Right lobe of liver (tissue), 6 donors: ENCODE results near the gene LYPD6B. TPM values are rescaled to one million over a fixed set of nuclear protein-coding genes. Genes with fewer than 3 reads are reported as not detected.

Experiments
- ATAC-seq, 4 donors: fragments of 200-7000 bp; cut with Tn5 transposase; one replicate each; pipeline ENCODE4 v1.9.1; 2020; ENCODE audit warnings: mild to moderate bottlenecking in 4 of 4, moderate library complexity in 4 of 4
- DNase-seq, 3 donors: peaks; one replicate each; pipeline ENCODE4 v3.0.0-alpha.2; 2020
- H3K27ac ChIP-seq, 3 donors: fragments of 200-600 bp; one replicate each; pipeline ENCODE4 v1.8.0; 2022
- H3K27me3 ChIP-seq, 2 donors: fragments of 200-600 bp; one replicate each; pipeline ENCODE4 v1.8.0; 2022
- H3K36me3 ChIP-seq, 4 donors: fragments of 200-600 bp; sonication (generic) in 1 of 4; one replicate each; pipeline versions ENCODE4 v1.5.1 to v1.8.0; 2017 to 2022; ENCODE audit warnings: control low read depth in 1 of 4
- H3K4me1 ChIP-seq, 4 donors: fragments of 200-600 bp; sonication (generic) in 1 of 4; one replicate each; pipeline versions ENCODE4 v1.5.1 to v1.8.0; 2017 to 2022; ENCODE audit warnings: control low read depth in 1 of 4
- H3K4me3 ChIP-seq, 3 donors: fragments of 200-600 bp; one replicate each; pipeline ENCODE4 v1.8.0; 2022
- H3K9me3 ChIP-seq, 4 donors: fragments of 200-600 bp; sonication (generic) in 1 of 4; one replicate each; pipeline versions ENCODE4 v1.5.1 to v1.8.0; 2017 to 2022; ENCODE audit warnings: control low read depth in 1 of 4
- POLR2A ChIP-seq: fragments of 450-650 bp; IDR thresholded peaks from one replicate; pipeline ENCODE4 v1.6.1; 2017; ENCODE audit warnings: antibody characterized with exemption, mild to moderate bottlenecking
- WGBS: methylation state at CpG from one replicate; pipeline ENCODE4 v1.1.6; 2018; ENCODE audit warnings: low coverage, low lambda C conversion rate; ENCODE audit not compliant: insufficient coverage; ENCODE audit errors: missing lambda C conversion rate; 5-methylcytosine and 5-hydroxymethylcytosine counted together
- intact Hi-C, 2 donors: fragments of 100-400 bp; cut with DNase I; formaldehyde crosslinking; loops; one replicate each; pipeline versions ENCODE4 v1.11.2 to v1.14.1; 2022
- total RNA-seq, 6 experiments: library from RNA; depleted of rRNA in 2 of 6; stranded (reverse); fragments of >200 nt in 2 of 6; fragmentation: NEBNext Ultra II Directional in 3 of 6; extraction: Animal tissue kit (Norgen Biotek cat#: 25700) in 3 of 6; gene quantifications; one replicate each; pipeline versions ENCODE4 v1.1.0 to v1.2.4, GENCODE V29; 2016 to 2023
- TF ChIP-seq, protein P1 (sequence below), 4 donors: fragments of 200-600 bp in 3 of 4; fragments of 450-650 bp in 1 of 4; IDR thresholded peaks; one replicate each; pipeline versions ENCODE4 v1.5.1 to v1.8.0; 2016 to 2022; ENCODE audit warnings: antibody characterized with exemption in 4 of 4, mild to moderate bottlenecking in 2 of 4
- donor health status: DM: no; HTN: yes; CAD: no.
- donor health status: DM: no; HTN: no; CAD: no.
- donor health status: DM: no; HTN: no; CAD: no.
- donor health status: DM: no; HTN: yes; CAD: no.
- donor health status: DM: no; HTN: yes; CAD: no.

Gene LYPD6B
- total RNA-seq, 6 experiments from 2014 or later, result 0.30 to 0.31 TPM; not detected in 4

DNA sequence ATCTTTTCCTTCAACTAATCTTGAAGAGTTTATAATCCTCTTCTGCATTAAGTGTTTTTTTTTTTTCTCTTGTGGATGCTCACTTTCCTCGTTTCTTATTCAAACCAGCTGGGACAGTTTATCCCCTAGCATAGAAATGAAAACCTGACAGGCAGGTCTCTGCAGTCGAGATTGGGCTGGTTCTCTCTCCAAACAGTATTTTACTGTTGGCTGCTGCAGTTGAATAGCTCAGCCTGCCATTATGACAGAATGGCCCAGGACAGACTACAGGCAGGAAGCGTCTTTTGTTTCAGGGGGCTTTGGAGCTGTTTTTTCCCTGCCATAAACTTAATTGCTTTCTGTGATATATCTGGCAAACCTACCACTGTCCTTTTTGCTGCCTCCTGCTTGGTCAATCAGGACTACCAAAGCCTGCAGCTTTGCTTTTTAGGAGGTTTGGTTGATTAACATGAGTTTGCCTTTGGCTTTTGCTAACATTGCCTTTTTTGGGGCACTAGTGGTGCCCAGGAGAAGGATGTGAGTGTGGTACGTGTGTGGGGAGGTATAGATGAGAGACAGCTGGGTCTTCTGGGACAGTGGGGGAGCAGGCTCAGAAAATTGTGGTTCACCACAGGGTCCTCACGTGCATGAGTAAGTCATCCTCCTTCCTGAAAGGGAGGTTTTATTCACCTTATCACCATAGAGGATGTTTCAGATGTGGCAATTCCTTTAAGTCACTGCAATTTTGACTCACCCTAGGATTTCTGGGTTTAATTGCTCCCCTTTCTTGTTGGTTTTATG lies 128.7 kb downstream of the LYPD6B start:
- DNase-seq (no peak), ATAC-seq (no peak)
- no peaks in the 10 kb centered on the region for H3K36me3 ChIP-seq
- intact Hi-C loops, result no loop called here
- WGBS, result 31% methylated on average over 5 of the region's 5 CpGs
- no peaks in the 10 kb centered on the region for H3K4me1 ChIP-seq
- H3K27me3 ChIP-seq, result no peaks in the 10 kb centered on the region
- H3K9me3 ChIP-seq, result no peaks in the 10 kb centered on the region
- H3K27ac ChIP-seq, result no peak overlapping the region
- H3K4me3 ChIP-seq, result no peak overlapping the region
- TF ChIP-seq, protein P1, sequence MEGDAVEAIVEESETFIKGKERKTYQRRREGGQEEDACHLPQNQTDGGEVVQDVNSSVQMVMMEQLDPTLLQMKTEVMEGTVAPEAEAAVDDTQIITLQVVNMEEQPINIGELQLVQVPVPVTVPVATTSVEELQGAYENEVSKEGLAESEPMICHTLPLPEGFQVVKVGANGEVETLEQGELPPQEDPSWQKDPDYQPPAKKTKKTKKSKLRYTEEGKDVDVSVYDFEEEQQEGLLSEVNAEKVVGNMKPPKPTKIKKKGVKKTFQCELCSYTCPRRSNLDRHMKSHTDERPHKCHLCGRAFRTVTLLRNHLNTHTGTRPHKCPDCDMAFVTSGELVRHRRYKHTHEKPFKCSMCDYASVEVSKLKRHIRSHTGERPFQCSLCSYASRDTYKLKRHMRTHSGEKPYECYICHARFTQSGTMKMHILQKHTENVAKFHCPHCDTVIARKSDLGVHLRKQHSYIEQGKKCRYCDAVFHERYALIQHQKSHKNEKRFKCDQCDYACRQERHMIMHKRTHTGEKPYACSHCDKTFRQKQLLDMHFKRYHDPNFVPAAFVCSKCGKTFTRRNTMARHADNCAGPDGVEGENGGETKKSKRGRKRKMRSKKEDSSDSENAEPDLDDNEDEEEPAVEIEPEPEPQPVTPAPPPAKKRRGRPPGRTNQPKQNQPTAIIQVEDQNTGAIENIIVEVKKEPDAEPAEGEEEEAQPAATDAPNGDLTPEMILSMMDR (IDR thresholded peaks at IDR 0.05), result no peak
- no peak for TF ChIP-seq POLR2A

DNA sequence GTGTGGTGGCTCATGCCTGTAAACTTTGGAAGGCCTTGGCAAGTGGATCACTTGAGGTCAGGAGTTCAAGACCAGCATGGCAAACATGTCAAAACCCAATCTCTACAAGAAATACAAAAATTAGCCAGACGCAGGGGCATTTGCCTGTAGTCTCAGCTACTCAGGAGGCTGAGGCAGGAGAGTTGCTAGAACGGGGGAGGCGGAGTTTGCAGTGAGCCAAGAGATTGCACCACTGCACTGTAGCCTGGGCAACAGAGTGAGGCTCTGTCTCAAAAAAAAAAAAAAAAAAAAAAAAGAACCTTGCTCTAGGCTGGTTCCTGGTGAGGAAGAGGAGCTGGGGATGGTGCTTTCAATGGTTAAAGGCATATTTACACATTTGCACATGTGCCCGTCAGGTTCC lies 129.4 kb downstream of the LYPD6B start:
- ATAC-seq (no peak), DNase-seq (no peak)
- no peaks in the 10 kb centered on the region for H3K27me3 ChIP-seq
- H3K4me1 ChIP-seq, result no peaks in the 10 kb centered on the region
- H3K36me3 ChIP-seq, result no peaks in the 10 kb centered on the region
- no peak overlapping the region for H3K27ac ChIP-seq
- H3K9me3 ChIP-seq, result no peaks in the 10 kb centered on the region
- H3K4me3 ChIP-seq, result no peak overlapping the region
- intact Hi-C loops, result no loop called here
- 39% methylated on average over 4 of the region's 4 CpGs for WGBS
- TF ChIP-seq, protein P1 (IDR thresholded peaks at IDR 0.05), result no peak
- no peak for TF ChIP-seq POLR2A

DNA sequence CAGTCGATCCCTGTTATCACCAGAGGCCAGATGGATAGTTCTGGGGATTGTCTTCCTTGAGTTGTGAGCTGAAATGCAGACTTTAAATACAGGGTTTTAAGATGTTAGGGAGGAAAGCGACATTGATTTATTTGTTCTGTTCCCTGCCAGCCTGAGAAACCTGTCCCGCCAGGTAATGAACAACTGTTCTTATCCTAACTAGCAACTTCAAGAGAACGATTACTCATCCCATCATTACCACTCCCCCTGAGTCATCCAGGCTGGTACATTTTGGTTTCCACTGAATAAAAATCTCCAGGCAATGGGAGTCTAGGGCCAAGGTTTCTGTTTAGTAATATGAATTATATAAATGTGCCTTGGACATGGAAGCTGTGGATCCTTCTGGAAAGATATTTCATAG lies 131.2 kb downstream of the LYPD6B start:
- DNase-seq, result no peak
- Histone ChIP-seq H3K9me3 (no peaks in the 10 kb centered on the region), H3K27ac (no peak overlapping the region), H3K4me1 (no peaks in the 10 kb centered on the region), H3K4me3 (no peak overlapping the region), H3K27me3 (no peaks in the 10 kb centered on the region), H3K36me3 (no peaks in the 10 kb centered on the region)
- TF ChIP-seq, protein P1 (IDR thresholded peaks at IDR 0.05), result no peak
- TF ChIP-seq POLR2A, result no peak
- ATAC-seq, result no peak
- intact Hi-C loops, result no loop called here
- 45% methylated on average over 4 of the region's 4 CpGs for WGBS

DNA sequence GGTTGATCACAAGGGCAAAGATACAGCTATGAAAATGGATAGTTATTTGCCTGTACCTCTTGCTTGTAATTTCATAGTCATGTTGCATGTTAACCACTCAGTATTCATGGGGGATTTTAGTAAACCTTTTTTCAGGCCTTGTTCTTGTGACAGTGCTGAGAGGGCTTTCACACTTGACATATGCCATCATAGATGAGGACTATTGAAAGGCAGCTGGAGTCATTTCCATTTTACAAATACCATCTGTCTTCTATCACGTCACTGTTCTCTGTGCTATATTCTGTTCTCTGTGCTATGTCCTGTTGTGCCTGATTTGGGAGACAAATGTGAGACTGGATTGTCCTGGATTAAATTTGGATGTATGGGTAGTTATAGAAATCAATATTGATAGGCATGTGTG lies 131.7 kb downstream of the LYPD6B start:
- Histone ChIP-seq H3K36me3 (no peaks in the 10 kb centered on the region), H3K27me3 (no peaks in the 10 kb centered on the region), H3K4me3 (no peak overlapping the region), H3K27ac (no peak overlapping the region), H3K4me1 (no peaks in the 10 kb centered on the region), H3K9me3 (no peaks in the 10 kb centered on the region)
- ATAC-seq (no peak), DNase-seq (no peak)
- intact Hi-C loops, result no loop called here
- TF ChIP-seq, protein P1 (IDR thresholded peaks at IDR 0.05), result no peak
- TF ChIP-seq POLR2A, result no peak
- 58% methylated on average over 1 of the region's 1 CpG for WGBS
